Stimulated activated CD8-positive, alpha-beta memory T cell treated with anti-CD3 and anti-CD28 coated beads, Interleukin-4, amount 100 ng/mL, for 4 hours (primary cell): ENCODE data around the gene MELTF.

ENCODE experiments used
- DNase-seq, 2 donors: peaks; one replicate each; pipeline ENCODE4 v3.0.0-alpha.2; 2020; ENCODE audit warnings: low read depth in 2 of 2, low spot score in 1 of 2

MELTF gene

DNA sequence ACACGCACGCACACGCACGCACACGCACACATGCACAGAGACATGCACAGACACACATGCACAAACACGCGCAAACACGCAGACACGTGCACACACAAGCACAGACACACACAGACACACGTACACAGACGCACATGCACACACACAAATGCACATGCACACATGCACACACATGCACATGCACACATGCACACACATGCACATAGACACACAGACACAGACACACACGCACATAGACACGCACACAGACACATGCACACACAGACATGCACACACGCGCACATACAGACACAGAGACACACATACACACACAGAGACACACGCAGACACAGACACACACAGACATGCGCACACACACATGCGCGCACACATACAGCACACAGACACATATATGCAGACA lies 34.6 kb downstream of the MELTF start:
- DNase-seq, result no peak

DNA sequence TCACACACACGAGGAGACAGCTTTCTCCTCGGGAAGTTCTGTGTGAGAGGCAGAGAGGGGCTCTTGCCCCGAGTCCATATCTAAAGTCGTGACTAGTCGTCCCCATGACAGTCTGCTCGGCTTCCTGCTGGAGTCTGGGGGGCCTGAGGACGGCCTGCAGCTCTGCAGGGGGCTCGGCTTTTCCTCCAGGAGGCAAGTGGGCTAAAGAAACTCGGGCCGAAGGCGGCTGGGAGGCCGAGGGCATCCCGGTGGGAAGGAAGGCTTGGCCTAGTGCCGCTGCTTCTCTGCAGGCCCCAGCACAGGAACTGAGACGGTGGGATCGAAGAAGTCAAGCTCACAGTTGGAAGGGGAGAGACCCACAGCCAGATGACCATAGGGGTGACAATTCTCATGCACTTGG lies 35.6 kb downstream of the MELTF start:
- no peak for DNase-seq

DNA sequence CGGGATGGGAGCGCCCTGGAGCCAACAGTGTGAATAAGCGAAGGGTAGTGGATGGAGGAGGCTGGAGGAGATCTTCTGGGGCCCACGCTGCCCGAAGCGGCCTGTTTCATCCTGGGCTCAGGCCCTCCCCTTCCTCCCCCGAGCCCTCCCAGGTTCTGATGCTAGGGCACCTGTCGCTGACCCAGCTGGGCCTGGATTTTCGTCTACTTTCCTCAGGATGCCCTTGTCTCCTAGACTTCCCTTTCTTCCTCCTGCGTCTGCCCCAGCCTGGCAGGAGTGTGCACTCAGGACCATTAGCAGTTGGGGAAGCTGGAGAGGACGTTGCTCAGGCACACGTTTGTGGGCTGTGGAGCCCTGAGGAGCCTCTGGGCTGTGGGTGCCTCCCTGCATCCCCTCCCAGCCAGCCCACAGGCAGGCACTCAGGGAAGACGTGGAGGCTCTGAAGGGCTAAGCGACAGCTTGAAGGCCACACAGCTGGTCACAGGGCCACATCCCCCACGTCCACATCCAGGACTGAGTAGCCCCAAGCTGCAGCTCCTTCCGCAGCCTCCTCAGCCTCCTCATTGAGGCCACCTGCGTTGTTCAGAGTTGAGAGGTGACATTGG lies 37.1 kb downstream of the MELTF start:
- DNase-seq, result no peak

DNA sequence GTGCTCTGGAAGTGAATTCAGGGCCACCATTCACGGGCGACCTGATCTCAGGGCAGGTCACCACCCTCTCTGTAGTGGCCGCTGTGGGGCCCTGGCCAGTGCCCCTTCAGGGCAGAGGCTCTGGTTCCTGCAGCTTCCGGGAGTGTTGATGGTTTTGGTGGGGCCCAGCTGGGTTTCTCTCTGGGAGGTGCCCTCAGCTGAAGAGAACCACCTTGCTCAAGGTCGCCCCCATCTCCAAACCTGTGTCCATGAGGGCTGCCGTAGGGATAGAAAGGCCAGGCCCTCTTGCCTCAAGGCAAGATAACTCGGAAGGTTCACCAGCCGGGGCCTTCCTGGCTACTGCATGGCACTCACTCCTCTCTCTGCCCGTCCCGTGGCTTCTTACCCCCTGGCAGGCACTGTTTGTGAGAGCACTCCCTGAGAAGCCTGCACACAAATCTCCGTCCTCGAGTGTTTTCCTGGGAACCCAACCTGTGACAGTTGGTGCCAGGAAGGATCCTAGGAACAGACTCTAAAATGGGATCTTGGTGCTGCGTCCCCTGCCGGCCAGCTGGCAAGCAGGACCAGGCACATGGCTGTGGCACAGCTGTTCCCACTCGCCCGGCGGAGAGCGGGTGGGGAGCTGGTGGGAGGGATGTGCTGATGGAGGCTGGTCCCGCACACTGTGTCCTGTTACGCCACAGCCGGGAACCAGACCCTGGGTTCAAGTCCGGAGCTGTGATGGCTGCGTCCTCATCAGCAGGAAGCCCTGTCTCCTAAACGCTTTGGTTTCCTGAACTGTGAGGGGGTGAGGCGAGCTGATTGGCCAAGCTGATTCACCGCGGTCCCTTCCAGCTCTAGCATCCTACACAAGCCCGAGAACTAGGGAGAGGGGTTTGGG lies 37.8 kb downstream of the MELTF start:
- DNase-seq, result no peak

DNA sequence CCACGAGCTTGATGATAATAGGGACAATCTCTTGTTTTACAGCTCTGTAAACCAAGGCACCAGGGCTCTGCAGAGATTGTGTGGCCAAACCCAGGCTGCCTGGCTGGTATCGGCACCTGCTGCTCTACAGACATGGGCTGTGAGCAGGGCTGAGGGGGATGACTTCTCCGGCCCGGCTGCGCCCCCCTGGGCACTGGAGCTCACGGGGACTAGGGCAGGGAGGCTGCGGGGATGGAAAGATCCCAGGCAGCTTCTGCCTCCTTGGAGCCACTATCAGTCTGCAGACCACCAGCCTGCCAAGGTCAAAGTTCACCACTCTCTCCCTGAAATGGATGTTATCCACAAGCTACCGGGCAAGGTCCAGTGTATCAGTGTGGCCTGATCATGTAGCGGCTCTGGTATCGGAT lies 39.0 kb downstream of the MELTF start:
- DNase-seq, result no peak

DNA sequence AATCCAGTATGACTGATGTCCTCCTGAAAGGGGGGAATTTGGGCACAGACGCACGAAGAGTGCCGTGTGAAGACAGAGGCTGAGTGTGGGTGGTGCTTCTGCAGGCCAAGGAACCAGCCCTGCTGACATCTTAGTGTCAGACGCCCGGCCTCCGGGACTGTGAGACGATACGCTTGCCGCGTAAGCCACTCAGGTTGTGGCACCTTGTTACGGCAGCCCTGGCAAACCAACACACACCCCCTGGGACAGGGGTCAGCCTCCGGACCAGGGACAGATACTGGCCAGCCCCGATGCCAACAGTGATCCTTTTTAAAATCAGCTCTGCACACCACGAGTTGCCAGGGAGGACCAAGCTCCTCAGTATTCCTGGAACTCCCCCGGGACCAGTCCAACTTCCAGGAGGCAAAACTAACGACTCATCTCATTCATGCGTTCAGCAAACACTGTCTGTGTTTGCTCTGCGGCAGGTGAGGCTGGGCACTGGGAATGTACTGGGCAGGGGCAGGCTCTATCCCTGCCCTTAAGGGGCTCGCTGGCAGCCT lies 39.8 kb downstream of the MELTF start:
- no peak for DNase-seq

DNA sequence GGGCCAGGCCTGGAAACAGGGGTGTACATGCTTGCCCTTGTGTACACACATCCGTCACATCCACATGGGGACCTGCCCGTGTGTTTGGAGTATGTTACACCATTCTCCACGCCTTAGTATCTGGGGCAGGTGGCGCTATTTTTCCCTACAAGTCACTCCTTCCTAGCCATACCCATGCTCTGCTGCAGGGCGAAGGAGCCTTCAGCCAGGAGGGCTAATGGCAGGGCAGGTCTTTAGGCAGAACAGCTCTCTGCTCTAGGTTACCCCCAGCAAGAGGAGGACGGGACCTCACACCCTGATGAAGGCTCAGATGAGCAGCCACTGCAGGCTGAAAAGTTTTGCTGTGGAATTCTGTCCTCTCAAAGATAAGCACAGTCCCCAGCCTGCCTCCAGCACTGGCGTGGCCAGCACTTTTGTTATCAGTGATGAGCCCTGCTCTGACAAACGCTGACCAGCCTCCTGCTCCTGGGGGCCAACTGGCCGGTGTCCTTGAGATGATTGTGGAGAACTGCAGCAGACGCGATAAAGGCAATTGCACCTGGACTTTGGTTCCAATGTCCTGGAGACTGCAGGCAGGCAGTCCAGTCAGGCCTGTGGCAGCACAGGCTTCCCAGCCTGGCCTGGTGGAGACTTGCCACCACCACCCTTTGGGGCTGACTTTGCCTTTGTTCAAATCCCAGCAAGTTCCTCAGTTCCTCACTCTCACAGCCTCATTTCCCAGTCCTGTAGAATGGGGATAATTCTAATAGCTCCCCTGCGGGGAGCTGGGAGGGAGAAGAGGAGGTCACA lies 41.2 kb downstream of the MELTF start:
- no peak for DNase-seq

DNA sequence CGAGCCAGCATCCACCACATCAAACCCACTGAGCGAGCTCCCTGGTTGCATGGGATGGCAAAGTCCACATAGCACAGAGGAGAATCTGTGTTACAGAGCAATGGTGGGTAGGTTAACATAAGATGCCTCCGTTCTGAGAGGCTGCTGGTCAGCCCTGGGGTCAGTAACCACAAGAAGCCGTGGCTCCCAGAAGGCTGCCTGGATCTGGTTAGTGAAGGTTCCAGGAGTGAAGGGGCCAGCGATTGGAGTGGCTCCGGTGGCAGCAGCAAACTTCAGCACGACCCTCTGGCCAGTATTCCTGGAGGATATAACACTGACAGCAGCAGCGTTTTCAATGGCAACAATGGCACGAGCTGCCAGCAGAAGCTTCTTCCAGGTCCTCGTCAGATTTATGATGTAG lies 42.6 kb downstream of the MELTF start:
- DNase-seq, result no peak

DNA sequence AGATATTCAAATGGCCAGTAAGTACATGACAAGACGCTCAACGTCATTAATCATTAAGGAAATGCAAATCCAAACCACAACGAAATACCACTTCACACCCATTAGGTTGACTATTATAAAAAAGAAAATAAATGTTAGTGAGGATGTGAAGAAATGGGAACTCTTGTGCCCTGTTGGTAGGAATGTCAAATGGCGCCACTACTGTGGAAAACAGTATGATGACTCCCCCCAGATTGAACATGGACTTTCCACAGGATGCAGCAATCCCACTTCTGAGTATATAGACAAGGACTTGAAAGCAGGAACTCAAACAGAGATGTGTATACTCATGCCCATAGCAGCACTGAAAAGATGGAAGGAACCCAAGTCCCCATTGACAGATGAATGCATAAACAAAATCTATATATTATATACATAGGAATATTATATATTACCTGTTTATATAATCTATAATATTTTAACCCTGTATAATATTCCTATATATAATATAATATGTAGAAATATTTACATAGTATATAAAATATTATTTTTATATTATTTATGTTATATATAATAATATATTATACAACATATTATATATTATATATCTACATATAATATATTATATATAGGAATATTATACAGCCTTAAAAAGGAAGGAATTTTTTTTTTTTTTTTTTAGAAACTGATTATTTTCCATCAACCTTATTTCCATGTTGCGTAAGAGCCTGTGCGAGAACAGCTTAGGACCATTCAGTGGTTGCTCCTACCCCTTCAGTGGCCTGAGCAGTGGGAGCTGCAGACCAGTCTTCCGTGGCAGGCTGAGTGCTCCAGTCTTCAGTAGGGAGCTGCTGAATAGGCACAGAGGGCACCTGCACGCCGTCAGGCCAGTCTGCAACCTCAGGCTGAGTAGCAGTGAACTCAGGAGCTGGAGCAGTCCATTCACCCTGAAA lies 43.4 kb downstream of the MELTF start:
- DNase-seq, result no peak

DNA sequence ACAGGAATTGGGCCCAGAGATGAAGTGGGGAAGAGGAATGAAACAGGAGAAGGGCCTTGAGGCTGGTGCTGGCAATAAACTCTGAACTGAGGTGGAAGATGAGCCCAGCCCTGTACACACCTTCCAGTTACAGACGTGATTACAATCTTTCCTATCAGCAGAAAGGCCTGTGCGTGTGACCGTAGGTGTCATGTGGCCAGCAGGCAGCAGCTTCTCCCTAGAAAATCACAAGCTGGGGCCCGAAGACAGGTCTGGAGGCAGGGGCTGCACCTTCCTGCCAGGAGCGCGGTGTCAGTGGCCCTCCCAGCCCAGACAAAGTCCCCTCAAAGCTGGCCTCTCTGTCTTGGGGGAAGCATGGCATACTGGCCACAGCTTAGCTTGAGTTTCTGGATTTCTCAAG lies 44.3 kb downstream of the MELTF start:
- DNase-seq, result no peak

DNA sequence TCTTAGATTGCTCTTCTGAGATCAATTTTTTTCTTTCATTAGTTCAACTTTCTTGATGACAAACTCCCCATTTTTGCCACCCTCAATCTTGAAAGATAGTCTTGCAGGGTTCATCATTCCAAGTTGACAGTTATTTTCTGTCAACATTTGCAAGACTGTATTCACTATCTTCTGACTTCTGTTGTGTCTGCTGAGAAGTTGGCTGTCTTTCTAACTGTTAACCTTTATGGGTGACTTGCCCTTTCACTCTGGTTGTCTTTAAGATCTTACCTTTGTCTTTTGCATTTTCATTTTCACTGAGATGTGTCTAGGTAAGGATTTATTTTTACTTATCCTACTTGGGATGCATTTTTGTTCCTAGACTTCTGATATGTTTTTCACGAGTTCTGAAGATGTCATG lies 46.4 kb downstream of the MELTF start:
- no peak for DNase-seq

DNA sequence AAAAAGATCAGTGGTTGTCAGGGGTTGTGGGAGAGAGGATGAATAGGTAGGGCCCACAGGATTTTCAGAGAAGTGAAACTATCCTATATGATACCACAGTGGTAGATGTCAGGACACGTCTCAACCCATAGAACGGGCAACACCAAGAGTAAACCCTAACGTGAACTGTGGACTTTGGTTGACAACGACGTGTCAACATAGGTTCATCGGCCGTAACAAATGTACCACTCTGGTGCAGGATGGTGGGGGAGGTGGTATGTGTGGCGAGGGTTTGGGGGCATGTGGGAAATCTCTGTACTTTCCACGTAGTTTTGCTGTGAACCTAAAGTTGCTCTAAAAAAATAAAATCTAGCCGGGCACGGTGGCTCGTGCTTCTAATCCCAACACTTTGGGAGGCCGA lies 48.0 kb downstream of the MELTF start:
- DNase-seq, result no peak

DNA sequence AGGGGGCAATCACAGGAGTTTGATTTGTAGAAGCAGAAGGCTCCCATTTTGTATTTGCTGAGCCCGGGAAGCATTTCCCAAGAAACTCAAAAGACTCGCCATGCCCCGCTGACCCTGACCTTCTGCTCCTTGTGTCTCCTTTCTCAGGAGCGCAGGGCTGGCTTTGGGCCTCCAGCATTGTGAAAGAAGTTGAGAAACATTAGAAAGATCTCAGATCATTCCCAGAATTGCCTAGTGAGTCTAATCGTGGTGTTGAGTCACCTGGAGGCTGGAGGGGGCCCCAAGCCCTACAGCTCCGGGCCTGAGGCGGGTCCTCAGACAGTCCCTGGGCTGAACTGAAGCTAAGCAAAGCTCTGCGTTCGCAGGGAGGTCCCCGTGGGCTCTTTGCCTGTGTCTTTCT lies 50.1 kb downstream of the MELTF start:
- DNase-seq, result no peak

DNA sequence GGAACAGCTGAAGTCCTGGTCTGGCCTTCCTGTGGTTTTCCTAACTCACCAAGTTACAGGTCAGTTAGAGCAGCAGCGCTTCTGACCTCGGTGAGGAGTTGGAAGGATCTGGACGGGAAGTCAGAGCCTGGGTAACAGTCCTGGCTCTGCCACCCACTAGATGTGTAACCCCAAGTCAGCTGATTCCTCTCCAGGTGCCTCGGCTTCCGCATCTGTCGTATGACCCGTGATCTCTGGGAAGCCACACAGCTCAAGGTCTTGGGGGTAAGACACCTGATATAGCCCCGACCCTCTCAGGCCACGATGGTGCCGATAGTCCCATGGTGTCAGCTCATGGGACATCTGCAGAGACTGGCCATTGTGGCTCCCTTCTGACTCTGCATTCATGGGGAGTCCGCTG lies 52.7 kb downstream of the MELTF start:
- no peak for DNase-seq

DNA sequence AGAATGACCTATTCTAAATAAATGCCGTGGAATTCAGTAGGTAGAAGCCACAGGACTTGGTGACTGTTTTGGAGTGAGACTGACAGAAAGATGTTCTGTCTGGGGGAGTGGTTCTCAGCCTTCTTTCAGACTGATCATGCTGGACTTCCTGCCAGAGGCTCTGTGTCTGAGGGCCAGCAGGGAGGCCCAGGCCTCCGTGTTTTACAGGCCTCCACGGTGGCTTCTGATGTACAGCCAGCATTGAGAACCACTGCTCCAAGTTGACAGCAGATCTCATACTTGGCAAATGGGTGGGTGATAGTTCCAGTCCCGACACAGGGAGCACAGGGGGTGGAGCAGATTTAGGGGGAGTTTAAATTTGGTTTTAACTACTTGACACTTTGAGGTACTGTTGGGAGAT lies 54.3 kb downstream of the MELTF start:
- no peak for DNase-seq

DNA sequence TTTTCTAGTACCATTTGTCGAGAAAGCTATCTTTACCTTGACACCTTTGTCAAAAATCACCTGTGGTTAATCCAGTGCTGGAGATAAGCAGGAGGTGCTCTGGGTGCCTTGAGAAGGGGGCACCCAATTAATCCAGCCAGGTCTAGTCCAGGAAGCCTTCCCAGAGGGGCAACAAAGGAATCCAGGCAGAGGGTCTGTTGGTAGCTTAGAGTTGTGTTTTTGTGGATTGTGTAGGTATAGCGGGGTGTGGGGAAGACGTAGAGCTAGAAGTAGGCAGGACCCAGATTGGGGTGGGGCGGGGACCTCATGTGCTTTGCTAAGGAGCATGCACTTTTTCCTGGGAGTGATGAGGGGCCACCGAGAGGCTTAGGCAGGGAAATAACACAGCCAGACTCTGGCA lies 55.0 kb downstream of the MELTF start:
- DNase-seq, result no peak

DNA sequence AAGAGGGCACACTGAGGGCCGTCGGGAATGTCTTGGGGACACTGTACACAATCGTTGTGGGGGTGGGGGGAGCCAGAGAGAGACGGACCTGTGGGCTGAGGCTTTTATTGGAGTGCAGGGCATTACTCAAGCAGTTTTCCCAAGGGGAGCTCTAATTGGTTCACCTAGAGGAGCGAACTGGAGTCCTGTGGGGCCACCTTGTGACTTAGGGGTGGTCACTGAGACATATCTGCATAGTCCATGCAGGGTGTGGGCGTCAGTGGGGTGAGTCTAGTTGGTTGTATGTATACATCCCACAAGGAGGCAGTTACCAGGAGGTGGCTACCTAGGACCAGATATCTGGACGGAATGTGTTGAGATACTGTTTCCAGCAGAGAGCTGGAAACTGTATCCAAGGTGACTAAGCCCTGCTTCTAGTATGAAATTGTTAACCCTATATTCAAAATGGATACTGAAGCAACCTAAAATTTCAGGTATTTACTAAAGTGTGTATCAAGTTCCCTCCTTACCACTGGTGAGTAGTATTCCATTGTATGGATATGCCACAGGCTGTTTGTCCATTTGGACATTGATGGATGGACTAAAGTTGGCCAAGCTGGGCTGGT lies 58.4 kb downstream of the MELTF start:
- no peak for DNase-seq

DNA sequence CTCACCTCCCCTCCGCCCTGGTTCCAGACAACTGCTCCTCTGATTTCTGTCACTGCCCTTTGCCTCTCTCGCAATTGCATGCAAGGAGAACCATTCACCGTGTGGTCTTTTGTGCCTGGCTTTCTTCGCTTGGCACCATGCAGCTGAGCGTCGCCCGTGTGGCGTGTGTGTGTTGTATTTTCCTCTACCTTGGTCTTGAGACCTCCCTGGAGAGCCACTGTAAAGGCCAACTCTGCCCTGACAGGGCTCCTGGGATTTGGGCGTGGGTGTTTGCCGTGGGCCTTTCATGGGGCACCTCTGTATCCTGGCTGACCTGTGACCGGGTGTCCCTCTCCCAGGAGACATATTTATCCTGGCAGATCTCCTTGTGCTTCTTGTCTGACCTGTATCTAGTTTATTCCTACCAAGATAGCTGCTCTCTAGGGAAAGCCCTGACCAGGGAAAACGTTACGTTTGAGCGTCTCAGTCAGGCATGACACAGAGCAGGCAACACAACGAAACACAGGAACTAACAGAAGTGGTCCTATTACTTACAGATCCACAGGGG lies 59.0 kb downstream of the MELTF start:
- DNase-seq, result no peak

DNA sequence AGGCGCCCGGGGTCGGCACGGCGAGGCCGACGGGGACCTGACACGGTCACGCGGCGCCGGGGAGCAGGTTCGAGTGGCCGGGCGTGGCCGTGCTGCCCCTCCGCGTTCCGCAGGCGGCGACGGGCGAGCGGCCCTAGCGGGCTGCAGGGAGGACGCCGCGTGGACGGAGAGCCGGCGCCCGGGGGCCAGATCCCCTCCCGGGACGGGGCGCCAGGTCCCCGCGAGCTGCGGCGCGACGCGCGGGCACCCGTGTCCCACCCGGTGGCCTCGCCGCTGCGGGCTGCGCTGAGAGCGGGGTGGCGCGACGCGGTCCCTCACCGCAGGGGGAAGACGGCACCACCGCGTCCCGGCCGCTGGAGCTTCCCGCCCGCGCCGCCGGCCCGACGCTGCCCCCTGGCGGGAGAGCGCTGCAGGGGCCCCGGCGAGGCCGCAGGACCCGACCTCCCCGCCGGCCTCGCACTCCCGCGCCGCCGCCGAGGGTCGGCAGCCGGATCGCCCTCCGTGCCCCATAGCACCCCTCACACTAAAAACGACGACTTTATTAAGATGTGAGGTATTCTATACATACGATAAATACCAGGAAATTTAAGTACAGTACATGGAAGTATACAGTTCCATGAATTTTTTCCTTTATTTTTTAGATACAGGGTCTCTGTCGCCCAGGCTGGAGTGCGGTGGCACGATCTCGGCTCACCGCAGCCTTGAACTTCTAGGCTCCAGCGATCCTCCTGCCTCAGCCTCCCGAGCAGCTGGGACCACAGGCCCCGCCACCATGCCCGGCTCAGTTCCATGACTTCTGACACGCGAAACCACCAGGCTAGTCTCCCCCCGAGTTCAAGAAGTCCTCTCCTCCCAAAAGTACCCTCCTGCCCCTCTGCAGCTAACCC lies 59.7 kb downstream of the MELTF start:
- DNase-seq, result peak; percentile 22 to 38
